Stromal cell of bone marrow (primary cell): ENCODE data around the gene PCDH8.

Source experiments
- DNase-seq: peaks from one replicate; pipeline ENCODE4 v3.0.0-alpha.2; 2012; ENCODE audit warnings: low read depth

Gene PCDH8

GRCh38 chr13:52848455-52849195 is at the start of gene PCDH8:
Gene PCDH8, minus strand, starts transcription at chr13:52848640. Its CDS starts 204 bp downstream, at chr13:52848436.
- no peak for DNase-seq

- no peak for DNase-seq
Observed at GRCh38 chr13:52896827-52897659, 48.6 kb upstream of the PCDH8 start.

- no peak for DNase-seq
Observed at GRCh38 chr13:52894413-52894812, 46.0 kb upstream of the PCDH8 start.

GRCh38 chr13:52892925-52893324 is 44.5 kb upstream of the PCDH8 start:
- DNase-seq = no peak

GRCh38 chr13:52891706-52892105 is 43.3 kb upstream of the PCDH8 start:
- no peak for DNase-seq

- no peak for DNase-seq
Observed at GRCh38 chr13:52887165-52887564, 38.7 kb upstream of the PCDH8 start.

- DNase-seq = no peak
Observed at GRCh38 chr13:52885141-52885540, 36.7 kb upstream of the PCDH8 start.

GRCh38 chr13:52884429-52885010 is 36.1 kb upstream of the PCDH8 start:
- DNase-seq = no peak

- no peak for DNase-seq
Observed at GRCh38 chr13:52882785-52883184, 34.3 kb upstream of the PCDH8 start.

- DNase-seq = no peak
Observed at GRCh38 chr13:52879950-52880741, 31.7 kb upstream of the PCDH8 start.

GRCh38 chr13:52878831-52879230 is 30.4 kb upstream of the PCDH8 start:
- no peak for DNase-seq

- DNase-seq = no peak
Observed at GRCh38 chr13:52870143-52870542, 21.7 kb upstream of the PCDH8 start.

- no peak for DNase-seq
Observed at GRCh38 chr13:52869621-52870020, 21.2 kb upstream of the PCDH8 start.

- DNase-seq = no peak
Observed at GRCh38 chr13:52869050-52869449, 20.6 kb upstream of the PCDH8 start.

- DNase-seq = no peak
Observed at GRCh38 chr13:52868190-52868589, 19.8 kb upstream of the PCDH8 start.

- DNase-seq = no peak
Observed at GRCh38 chr13:52864941-52865340, 16.5 kb upstream of the PCDH8 start.

GRCh38 chr13:52862358-52863206 is 14.1 kb upstream of the PCDH8 start:
- DNase-seq = no peak

- DNase-seq = no peak
Observed at GRCh38 chr13:52852444-52852843, 4.0 kb upstream of the PCDH8 start.

GRCh38 chr13:52851137-52851962 is 2.9 kb upstream of the PCDH8 start:
- no peak for DNase-seq

GRCh38 chr13:52850396-52851136 is 2.1 kb upstream of the PCDH8 start:
- DNase-seq = peak; percentile 10
